K562 (cell line): ENCODE results near the gene N4BP3. TPM values are rescaled to one million over a fixed set of nuclear protein-coding genes. Genes with fewer than 3 reads are reported as not detected.
A peak's percentile ranks its signal among the peaks of the same experiment; 100 is the strongest.

Experiments
- ATAC-seq: fragments of 200-7000 bp; cut with Tn5 transposase; 3 replicates; pipeline ENCODE4 v1.9.1; 2020; ENCODE audit warnings: moderate library complexity
- BruUV-seq: library from RNA; stranded (reverse); fragments of 400-500 nt; replicated peaks from 2 replicates; lab custom pipeline; 2021; lab: Mats Ljungman, UMichigan
- CTCF ChIA-PET: fragments of 300-600 bp; formaldehyde crosslinking; extraction: SDS; loops from one replicate; lab custom pipeline; 2021; ENCODE audit warnings: low intra/inter-chr PET ratio; lab: Yijun Ruan, JAX
- POLR2A ChIA-PET: fragments of 300-600, 350-650 bp; sonication (Branson Sonifier 250); formaldehyde crosslinking; extraction: SDS; loops from one replicate; lab custom pipeline; 2021; ENCODE audit warnings: antibody characterized with exemption, inconsistent platforms; lab: Yijun Ruan, JAX
- DNase-seq, 4 experiments: peaks; one replicate each; pipeline versions ENCODE4 v3.0.0 to v3.0.0-alpha.2; 2011 to 2018; ENCODE audit warnings: low spot score in 3 of 4, mixed read lengths in 3 of 4; ENCODE audit errors: extremely low read depth in 1 of 4
- FAIRE-seq: peaks from 2 replicates; lab custom pipeline; 2011; peaks lifted over from hg19 to GRCh38; lab: Jason Lieb, UNC
- H2AFZ ChIP-seq: 2 replicates; pipeline ENCODE4 v1.6.0; 2011; ENCODE audit warnings: low read depth, low read length, control low read depth, inconsistent platforms
- H3K27ac ChIP-seq: fragments of 200-600 bp; 3 replicates; pipeline ENCODE4 v1.8.0; 2011; ENCODE audit warnings: low read depth, mild to moderate bottlenecking, control low read depth, inconsistent platforms, low read length, moderate library complexity, mixed read lengths; ENCODE audit errors: extremely low read depth
- H3K27me3 ChIP-seq, 2 experiments: fragments of 300-600 bp in 1 of 2; 2 replicates in 1 of 2; 3 replicates in 1 of 2; pipeline versions ENCODE4 v1.6.0 to v1.8.0; 2011; ENCODE audit warnings: inconsistent platforms in 2 of 2, low read length in 2 of 2, mild to moderate bottlenecking in 1 of 2, mixed read lengths in 1 of 2, moderate library complexity in 1 of 2; ENCODE audit not compliant: control insufficient read depth in 2 of 2, insufficient read depth in 2 of 2
- H3K36me3 ChIP-seq: fragments of 300-600 bp; 3 replicates; pipeline ENCODE4 v1.8.0; 2011; ENCODE audit warnings: mild to moderate bottlenecking, low read length, inconsistent platforms; ENCODE audit not compliant: control insufficient read depth, insufficient read depth
- H3K4me1 ChIP-seq, 2 experiments: fragments of 200-600 bp in 1 of 2; replicated peaks in 1 of 2; 2 replicates in 1 of 2; 3 replicates in 1 of 2; pipeline versions ENCODE4 v1.5.1 to v1.8.0; 2011; ENCODE audit warnings: inconsistent platforms in 2 of 2, low read length in 2 of 2, mild to moderate bottlenecking in 1 of 2, mixed read lengths in 1 of 2, moderate library complexity in 1 of 2; ENCODE audit not compliant: control insufficient read depth in 2 of 2, insufficient read depth in 2 of 2
- H3K4me2 ChIP-seq: 2 replicates; pipeline ENCODE4 v1.6.1; 2011; ENCODE audit warnings: low read length, control low read depth, inconsistent platforms, mixed read lengths; ENCODE audit not compliant: insufficient read depth
- H3K4me3 ChIP-seq: fragments of 200-600 bp; sonication (generic), shearing (Covaris generic); 2 replicates; pipeline ENCODE4 v1.5.1; 2016; ENCODE audit warnings: control low read depth, inconsistent platforms
- H3K79me2 ChIP-seq: fragments of 200-600 bp; 3 replicates; pipeline ENCODE4 v1.8.0; 2011; ENCODE audit warnings: low read length, inconsistent platforms; ENCODE audit not compliant: control insufficient read depth, insufficient read depth
- H3K9ac ChIP-seq, 2 experiments: 2 replicates each; pipeline versions ENCODE4 v1.6.0 to v1.6.1; 2011; ENCODE audit warnings: low read depth in 2 of 2, low read length in 2 of 2, control low read depth in 1 of 2, inconsistent platforms in 1 of 2, mild to moderate bottlenecking in 1 of 2, mixed read lengths in 1 of 2; ENCODE audit not compliant: insufficient read depth in 1 of 2
- H3K9me1 ChIP-seq: one replicate; pipeline ENCODE4 v1.6.0; 2011; ENCODE audit warnings: inconsistent platforms, mild to moderate bottlenecking, low read length, moderate library complexity; ENCODE audit not compliant: control insufficient read depth, insufficient read depth
- H3K9me3 ChIP-seq: replicated peaks from 2 replicates; pipeline ENCODE4 v1.5.1; 2011; ENCODE audit warnings: low read depth, low read length, inconsistent platforms; ENCODE audit not compliant: control insufficient read depth, insufficient read depth
- H4K20me1 ChIP-seq: replicated peaks from 2 replicates; pipeline ENCODE4 v1.6.1; 2011; ENCODE audit warnings: low read length, inconsistent platforms, mixed read lengths; ENCODE audit not compliant: control insufficient read depth, insufficient read depth
- ADNP ChIP-seq: fragments of 200-800 bp; sonication (Bioruptor generic); IDR thresholded peaks from 2 replicates; pipeline ENCODE4 v1.6.1; 2016; ENCODE audit warnings: missing genetic modification characterization, missing compliant biosample characterization
- ARID3A ChIP-seq: IDR thresholded peaks from 2 replicates; pipeline ENCODE4 v1.6.1; 2012; ENCODE audit warnings: low read depth, low read length, improper control_type of control experiment, borderline replicate concordance
- GATAD2A ChIP-seq: fragments of 450-650 bp; IDR thresholded peaks from 2 replicates; pipeline ENCODE4 v1.6.1; 2017
- JUN ChIP-seq, 2 experiments: sonication (generic) in 1 of 2; formaldehyde crosslinking in 1 of 2; IDR thresholded peaks; 2 replicates each; pipeline versions ENCODE4 v1.6.1 to v1.8.0; 2012 to 2022; ENCODE audit warnings: borderline replicate concordance in 2 of 2, mild to moderate bottlenecking in 2 of 2, improper control_type of control experiment in 1 of 2, low read depth in 1 of 2, low read length in 1 of 2, missing genetic modification reagents in 1 of 2
- NFE2 ChIP-seq: IDR thresholded peaks from 2 replicates; pipeline ENCODE4 v1.6.1; 2014; ENCODE audit warnings: antibody characterized with exemption, low read depth
- RAD21 ChIP-seq, 2 experiments: fragments of 250-450 bp in 1 of 2; fragments of 450-650 bp in 1 of 2; sonication (Bioruptor Pico) in 1 of 2; formaldehyde crosslinking in 1 of 2; IDR thresholded peaks in 1 of 2; conservative IDR thresholded peaks in 1 of 2; 2 replicates each; pipeline versions ENCODE4 v1.4.0 to v1.8.0; 2020 to 2022; ENCODE audit warnings: mild to moderate bottlenecking in 2 of 2, moderate library complexity in 1 of 2
- RBBP5 ChIP-seq: fragments of 200-600 bp; sonication (generic); IDR thresholded peaks from 2 replicates; pipeline ENCODE4 v1.6.1; 2012; ENCODE audit warnings: borderline replicate concordance, mild to moderate bottlenecking, low read length, control low read depth, inconsistent platforms; ENCODE audit not compliant: insufficient read depth, poor library complexity, severe bottlenecking
- SIRT6 ChIP-seq: IDR thresholded peaks from one replicate; pipeline ENCODE4 v1.6.1; 2012; ENCODE audit warnings: low read depth, mild to moderate bottlenecking, control low read depth, inconsistent platforms, low read length, moderate library complexity
- SIX5 ChIP-seq, 2 experiments: IDR thresholded peaks; 2 replicates each; pipeline ENCODE4 v1.6.1; 2011; ENCODE audit warnings: low read length in 2 of 2, borderline replicate concordance in 1 of 2, low read depth in 1 of 2, mild to moderate bottlenecking in 1 of 2, moderate library complexity in 1 of 2; ENCODE audit not compliant: insufficient read depth in 1 of 2
- WHSC1 ChIP-seq: IDR thresholded peaks from one replicate; pipeline ENCODE4 v1.6.1; 2012; ENCODE audit warnings: low read length, control low read depth, inconsistent platforms
- ZNF609 ChIP-seq: sonication (generic); formaldehyde crosslinking; IDR thresholded peaks from 2 replicates; pipeline ENCODE4 v1.8.1; 2023; ENCODE audit warnings: missing genetic modification reagents, mild to moderate bottlenecking, borderline replicate concordance
- WGBS: fragments of 100-300 bp; shearing (Covaris generic); methylation state at CpG from one replicate; pipeline ENCODE4 v1.1.6; 2016; ENCODE audit warnings: low coverage, mixed read lengths; ENCODE audit not compliant: insufficient coverage; ENCODE audit errors: missing lambda C conversion rate; 5-methylcytosine and 5-hydroxymethylcytosine counted together
- in situ Hi-C: fragments of 300-500 bp; cut with MboI; formaldehyde crosslinking; loops from 4 replicates; pipeline ENCODE4 v1.15.0; 2018; ENCODE audit warnings: inconsistent platforms, mixed read lengths
- intact Hi-C: fragments of 100-400 bp; cut with micrococcal nuclease; formaldehyde crosslinking; loops from 2 replicates; pipeline ENCODE4 v1.14.2; 2022
- polyA plus RNA-seq, 8 experiments: library from polyadenylated mRNA; depleted of rRNA in 4 of 8; stranded (reverse) in 5 of 8; unstranded in 3 of 8; fragments of >200 nt; fragmentation: Nextera tagmentation in 2 of 8; fragmentation: Illumina TruSeq in 1 of 8; extraction: Ambion mirVana in 2 of 8; extraction: Trizol in 1 of 8; gene quantifications; 2 replicates each; pipeline versions ENCODE4 v1.2.1 to v1.2.3, GENCODE V29; 2011 to 2014; ENCODE audit warnings: inconsistent platforms in 1 of 8, missing spikeins in 1 of 8
- total RNA-seq, 7 experiments: library from RNA; depleted of rRNA in 6 of 7; stranded (reverse); fragments of >200 nt in 6 of 7; fragmentation: Illumina TruSeq in 2 of 7; extraction: Trizol in 2 of 7; gene quantifications; 2 replicates each; pipeline versions ENCODE4 v1.2.1 to v1.2.3, GENCODE V29; 2011 to 2021; ENCODE audit warnings: low replicate concordance in 1 of 7

The N4BP3 gene
- total and polyA plus RNA-seq, 9 of the 15 experiments (the other 6 are each of a cell fraction or from before 2014, with no cell fraction given): 0.06 to 7.0 (median 2.4) TPM

DNA sequence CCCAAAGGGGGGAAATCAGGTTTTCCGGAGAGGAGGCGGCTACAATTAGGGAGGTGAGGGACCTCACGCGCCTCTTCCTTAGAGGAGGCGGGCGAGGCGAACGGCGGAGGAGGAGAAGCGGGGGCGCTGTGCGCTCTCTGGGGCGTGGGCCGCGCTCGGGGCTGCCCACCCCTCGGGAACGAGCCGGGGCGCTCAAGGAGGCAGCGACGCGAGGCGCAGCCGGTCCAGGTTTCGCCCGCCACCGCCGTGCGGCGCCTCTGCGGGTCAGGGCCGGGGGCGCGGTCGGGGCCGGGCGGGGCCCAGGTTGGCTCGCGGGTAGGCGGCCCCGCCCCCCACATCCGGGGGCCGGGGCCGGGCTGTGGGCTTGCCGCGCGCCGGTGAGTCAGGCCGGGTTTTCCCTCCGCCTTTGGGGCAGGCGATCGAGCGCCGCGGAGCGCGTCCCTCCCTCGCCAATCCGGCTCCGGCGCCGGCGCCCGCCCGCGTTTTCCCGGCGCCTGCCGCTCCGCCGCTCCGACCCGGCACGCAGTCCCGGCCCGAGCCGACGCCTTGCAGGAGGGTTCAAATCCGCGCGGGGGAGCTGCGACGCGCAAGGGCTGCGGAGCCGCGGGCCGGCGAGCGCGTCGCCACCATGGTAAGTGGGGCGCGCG is at the start of gene N4BP3 (continued):
- TF ChIP-seq JUN (IDR thresholded peaks at IDR 0.05; ENCODE audit: borderline replicate concordance, low read depth, low read length): peak; percentile 55; the same call in 1 of the 2 replicates
- TF ChIP-seq JUN (CRISPR knock-in tag; IDR thresholded peaks at IDR 0.05; ENCODE audit: borderline replicate concordance): no peak
- no peak for TF ChIP-seq GATAD2A
- TF ChIP-seq SIX5 (IDR thresholded peaks at IDR 0.05; ENCODE audit: borderline replicate concordance in 1 of 2, insufficient read depth in 1 of 2, low read depth in 1 of 2, low read length in 2 of 2): no peak
- no peak for TF ChIP-seq SIRT6
- TF ChIP-seq ADNP (tag): no peak
- TF ChIP-seq, all 486 proteins: peak for 89

GRCh38 chr5:178067755-178068154 is 45.6 kb upstream of the N4BP3 start:
- intact Hi-C loops: no loop called here
- H3K4me2 ChIP-seq: no peak overlapping the region
- TF ChIP-seq RAD21 (CRISPR knock-in tag; conservative IDR thresholded peaks at IDR 0.05 in 1 of 2, IDR thresholded peaks at IDR 0.05 in 1 of 2) (no peak), NFE2 (no peak), ZNF609 (CRISPR knock-in tag) (no peak), WHSC1 (no peak), RBBP5 (no peak), ARID3A (no peak)

More at GRCh38 chr5:178067755-178068154, 45.6 kb upstream of the N4BP3 start:
- 5% methylated on average over 6 of the region's 6 CpGs for whole genome bisulfite sequencing
- H2AFZ ChIP-seq: no peak overlapping the region
- H3K36me3 ChIP-seq: no peaks in the 10 kb centered on the region
- no peaks in the 10 kb centered on the region for H3K9me1 ChIP-seq
- FAIRE-seq: no peak
- no peaks in the 10 kb centered on the region; a peak in 1 of 5 replicates for H3K4me1 ChIP-seq
- H3K4me3 ChIP-seq: no peak overlapping the region
- POLR2A ChIA-PET: interaction anchor here (0.6 kb wide), 1 partner anchor 90 kb away, joined by 3 read pairs; no protein-coding TSS in a partner anchor
- H3K9ac ChIP-seq: no peak overlapping the region
- peaks cover 25 to 33% of the 10 kb centered on the region in 2 experiments for H3K27me3 ChIP-seq
- no peaks in the 10 kb centered on the region for H4K20me1 ChIP-seq
- no peak for ATAC-seq
- no peak for DNase-seq
- no peaks in the 10 kb centered on the region for H3K79me2 ChIP-seq
- no TSS peak for BruUV-seq
- in situ Hi-C loops: loop anchor here (10.0 to 25.0 kb wide), 3 partner anchors 173 to 673 kb away; partner anchors contain the start of gene B4GALT7
- CTCF ChIA-PET: no interaction called here
- no peak overlapping the region for H3K27ac ChIP-seq
- no peaks in the 10 kb centered on the region for H3K9me3 ChIP-seq
